HepG2 (cell line): ENCODE measurements around the gene NPAS2. TPM values are rescaled to one million over a fixed set of nuclear protein-coding genes. Genes with fewer than 3 reads are reported as not detected.

Source experiments
- ATAC-seq: fragments of 200-7000 bp; cut with Tn5 transposase; 3 replicates; pipeline ENCODE4 v1.9.1; 2020; ENCODE audit warnings: mild to moderate bottlenecking, moderate library complexity
- BruUV-seq: library from RNA; stranded (reverse); fragments of 400-500 nt; replicated peaks from 2 replicates; lab custom pipeline; 2021; lab: Mats Ljungman, UMichigan
- CTCF ChIA-PET: fragments of 300-600 bp; formaldehyde crosslinking; extraction: SDS; loops from one replicate; lab custom pipeline; 2021; ENCODE audit warnings: low total read pairs, inconsistent platforms, low intra/inter-chr PET ratio; lab: Yijun Ruan, JAX
- POLR2A ChIA-PET: fragments of 350-600 bp; sonication (Branson Sonifier 250); formaldehyde crosslinking; loops from one replicate; lab custom pipeline; 2020; ENCODE audit warnings: antibody characterized with exemption, inconsistent platforms; lab: Yijun Ruan, JAX
- DNase-seq: peaks from one replicate; pipeline ENCODE4 v3.0.0-alpha.2; 2015; ENCODE audit warnings: low spot score
- FAIRE-seq: peaks from 3 replicates; lab custom pipeline; 2011; peaks lifted over from hg19 to GRCh38; lab: Jason Lieb, UNC
- H2AFZ ChIP-seq: one replicate; pipeline ENCODE4 v1.6.1; 2011; ENCODE audit warnings: low read length, inconsistent platforms
- H3K27ac ChIP-seq: fragments of 300-600 bp; 3 replicates; pipeline ENCODE4 v1.8.0; 2011; ENCODE audit warnings: mixed run types, mild to moderate bottlenecking, mixed read lengths, low read length, inconsistent platforms; ENCODE audit not compliant: insufficient read depth; ENCODE audit errors: extremely low read length
- H3K27me3 ChIP-seq, 2 experiments: fragments of 200-600 bp in 1 of 2; 2 replicates in 1 of 2; 3 replicates in 1 of 2; pipeline versions ENCODE4 v1.6.0 to v1.8.0; 2011; ENCODE audit warnings: low read length in 2 of 2, mild to moderate bottlenecking in 2 of 2, moderate library complexity in 2 of 2, inconsistent platforms in 1 of 2; ENCODE audit not compliant: insufficient read depth in 2 of 2, control insufficient read depth in 1 of 2
- H3K36me3 ChIP-seq, 2 experiments: fragments of 200-600 bp in 1 of 2; replicated peaks in 1 of 2; 2 replicates in 1 of 2; 3 replicates in 1 of 2; pipeline versions ENCODE4 v1.5.1 to v1.8.0; 2011; ENCODE audit warnings: low read length in 2 of 2, inconsistent platforms in 1 of 2; ENCODE audit not compliant: insufficient read depth in 2 of 2, control insufficient read depth in 1 of 2
- H3K4me1 ChIP-seq: 2 replicates; pipeline ENCODE4 v1.5.1; 2012; ENCODE audit warnings: low read length, inconsistent platforms; ENCODE audit not compliant: insufficient read depth
- H3K4me2 ChIP-seq: 2 replicates; pipeline ENCODE4 v1.6.0; 2011; ENCODE audit warnings: low read depth, low read length, inconsistent platforms
- H3K4me3 ChIP-seq, 3 experiments: fragments of 200-600 bp in 1 of 3; sonication (generic), shearing (Covaris generic) in 1 of 3; replicated peaks in 1 of 3; 2 replicates each; pipeline ENCODE4 v1.5.1; 2011 to 2016; ENCODE audit warnings: low read length in 3 of 3, inconsistent platforms in 2 of 3, low read depth in 2 of 3, mild to moderate bottlenecking in 2 of 3, control low read depth in 1 of 3, mixed read lengths in 1 of 3; ENCODE audit not compliant: insufficient read depth in 1 of 3
- H3K79me2 ChIP-seq: one replicate; pipeline ENCODE4 v1.6.1; 2011; ENCODE audit warnings: low read length, inconsistent platforms; ENCODE audit not compliant: insufficient read depth
- H3K9ac ChIP-seq: 2 replicates; pipeline ENCODE4 v1.6.0; 2011; ENCODE audit warnings: mild to moderate bottlenecking, low read depth, low read length, inconsistent platforms; ENCODE audit not compliant: insufficient read depth
- H3K9me3 ChIP-seq: 2 replicates; pipeline ENCODE4 v1.5.1; 2012; ENCODE audit warnings: mild to moderate bottlenecking, low read length
- H4K20me1 ChIP-seq: 2 replicates; pipeline ENCODE4 v1.6.0; 2011; ENCODE audit warnings: inconsistent platforms, mild to moderate bottlenecking, low read length, moderate library complexity; ENCODE audit not compliant: insufficient read depth
- ATF1 ChIP-seq: IDR thresholded peaks from 2 replicates; pipeline ENCODE4 v1.6.1; 2016; ENCODE audit warnings: mild to moderate bottlenecking, control low read depth
- CTCF ChIP-seq: sonication (generic); formaldehyde crosslinking; IDR thresholded peaks from 2 replicates; pipeline ENCODE4 v1.5.0; 2020; ENCODE audit warnings: mild to moderate bottlenecking, missing genetic modification reagents, moderate library complexity
- HNF4A ChIP-seq: sonication (generic); formaldehyde crosslinking; IDR thresholded peaks from 2 replicates; pipeline ENCODE4 v1.4.0; 2020; ENCODE audit warnings: missing genetic modification reagents
- LCORL ChIP-seq, 2 experiments: fragments of 450-650 bp in 1 of 2; sonication (generic) in 1 of 2; formaldehyde crosslinking in 1 of 2; IDR thresholded peaks; 2 replicates each; pipeline versions ENCODE4 v1.5.0 to v1.6.1; 2017 to 2020; ENCODE audit warnings: antibody characterized with exemption in 1 of 2, missing genetic modification reagents in 1 of 2
- MED1 ChIP-seq: sonication (generic); formaldehyde crosslinking; IDR thresholded peaks from 2 replicates; pipeline ENCODE4 v1.4.0; 2020; ENCODE audit warnings: missing genetic modification reagents
- PITX1 ChIP-seq: sonication (generic); formaldehyde crosslinking; IDR thresholded peaks from 2 replicates; pipeline ENCODE4 v1.5.1; 2020; ENCODE audit warnings: mild to moderate bottlenecking, missing genetic modification reagents
- SAFB2 ChIP-seq: sonication (generic); formaldehyde crosslinking; IDR thresholded peaks from 2 replicates; pipeline ENCODE4 v1.5.1; 2020; ENCODE audit warnings: missing genetic modification reagents, low read depth, mild to moderate bottlenecking, borderline replicate concordance
- SAP130 ChIP-seq: IDR thresholded peaks from 2 replicates; pipeline ENCODE4 v1.6.1; 2016; ENCODE audit warnings: low read depth
- ZNF362 ChIP-seq: sonication (generic); formaldehyde crosslinking; IDR thresholded peaks from 2 replicates; pipeline ENCODE4 v1.4.0; 2020; ENCODE audit warnings: missing genetic modification reagents, mild to moderate bottlenecking, borderline replicate concordance
- WGBS: methylation state at CpG from one replicate; pipeline ENCODE4 v1.1.6; 2017; ENCODE audit warnings: low lambda C conversion rate; 5-methylcytosine and 5-hydroxymethylcytosine counted together
- in situ Hi-C: cut with HindIII; loops from 2 replicates; pipeline ENCODE4 v1.10.0; 2017; ENCODE audit warnings: low pct_unique_long_range_greater_than_20kb; ENCODE audit not compliant: extremely low pct_ligation_motif_present
- intact Hi-C: fragments of 100-400 bp; cut with micrococcal nuclease; formaldehyde crosslinking; loops from one replicate; pipeline ENCODE4 v1.10.0; 2022; ENCODE audit not compliant: unreplicated experiment
- polyA plus RNA-seq, 8 experiments: library from polyadenylated mRNA; depleted of rRNA in 3 of 8; stranded (reverse) in 7 of 8; unstranded in 1 of 8; fragments of >200 nt; fragmentation: Illumina TruSeq in 4 of 8; extraction: Trizol in 4 of 8; gene quantifications; 2 replicates each; pipeline versions ENCODE4 v1.2.1 to v1.2.3, GENCODE V29; 2011 to 2016; ENCODE audit warnings: low read depth in 4 of 8, missing spikeins in 1 of 8, mixed read lengths in 1 of 8; ENCODE audit not compliant: insufficient read depth in 1 of 8
- total RNA-seq, 5 experiments: library from RNA; depleted of rRNA; stranded (reverse); fragments of >200 nt; fragmentation: Illumina TruSeq; extraction: Trizol; gene quantifications; 2 replicates each; pipeline ENCODE4 v1.2.3, GENCODE V29; 2016; ENCODE audit warnings: low read depth in 1 of 5

NPAS2 gene
- total and polyA plus RNA-seq, 2 of the 13 experiments (the other 11 are each of a cell fraction or from before 2014, with no cell fraction given) = 14.8 to 37.5 TPM

- WGBS = 64% methylated on average over 6 of the region's 6 CpGs
- ATAC-seq (peak; percentile 50), FAIRE-seq (peak; percentile 34), DNase-seq (no peak)
- Histone ChIP-seq H3K27me3 (no peaks in the 10 kb centered on the region), H4K20me1 (0 out of 2 replicates have a peak, but pooled peaks cover under 1% of the 10 kb centered on the region), H3K79me2 (peaks cover 31% of the 10 kb centered on the region), H3K9me3 (no peaks in the 10 kb centered on the region), H3K27ac (peak overlapping the region; percentile 33), H2AFZ (no peak overlapping the region), H3K4me3 (no peak overlapping the region), H3K9ac (no peak overlapping the region), H3K4me1 (peaks cover 78% of the 10 kb centered on the region)
- in situ Hi-C loops = no loop called here
- ChIA-PET POLR2A (no interaction called here), CTCF (no interaction called here)
- TF ChIP-seq SAFB2 (CRISPR knock-in tag) (no peak), ATF1 (CRISPR knock-in tag) (0 out of 2 replicates have a peak, but pooled peaks have one; percentile 34), CTCF (CRISPR knock-in tag) (peak; percentile 31), SAP130 (CRISPR knock-in tag) (no peak), HNF4A (CRISPR knock-in tag) (peak; percentile 59), MED1 (CRISPR knock-in tag) (0 out of 2 replicates have a peak, but pooled peaks have one; percentile 22), LCORL (IDR thresholded peaks at IDR 0.05) (no peak), LCORL (CRISPR knock-in tag; IDR thresholded peaks at IDR 0.05) (no peak), PITX1 (CRISPR knock-in tag) (0 out of 2 replicates have a peak, but pooled peaks have one; percentile 30), ZNF362 (CRISPR knock-in tag) (peak; percentile 81; the same call in 1 of the 2 replicates)
- TF ChIP-seq, all 625 proteins: peak for 6
- no TSS peak for BruUV-seq
- Histone ChIP-seq H3K4me2 (no peak overlapping the region), H3K36me3 (peaks cover 2 to 29% of the 10 kb centered on the region in 2 experiments; a peak in 4 of 5 replicates)
- intact Hi-C loops = no loop called here
Measured at GRCh38 chr2:100889286-100889685, 69.3 kb downstream of the NPAS2 start.
